Loucy (cell line): ENCODE data around the gene CST9L.

Experiments used
- H2AFZ ChIP-seq: fragments of 200-600 bp; sonication (generic); 2 replicates; pipeline ENCODE4 v1.6.0; 2016; ENCODE audit warnings: antibody characterized with exemption, mild to moderate bottlenecking, low read length, moderate library complexity
- H3F3A ChIP-seq: fragments of 200-600 bp; 2 replicates; pipeline ENCODE4 v1.6.0; 2016; ENCODE audit warnings: antibody characterized with exemption, low read depth, mild to moderate bottlenecking
- H3K27me3 ChIP-seq: fragments of 200-600 bp; sonication (generic); 2 replicates; pipeline ENCODE4 v1.6.1; 2014; ENCODE audit warnings: low read length, mild to moderate bottlenecking; ENCODE audit not compliant: insufficient read depth, poor library complexity, severe bottlenecking
- H3K36me3 ChIP-seq: fragments of 200-600 bp; sonication (generic); 2 replicates; pipeline ENCODE4 v1.6.1; 2016; ENCODE audit warnings: low read length; ENCODE audit not compliant: insufficient read depth
- H3K4me1 ChIP-seq: fragments of 200-600 bp; sonication (generic); 2 replicates; pipeline ENCODE4 v1.5.1; 2014; ENCODE audit warnings: low read length, mild to moderate bottlenecking; ENCODE audit not compliant: insufficient read depth, poor library complexity, severe bottlenecking
- H3K4me2 ChIP-seq: fragments of 200-600 bp; sonication (generic); 2 replicates; pipeline ENCODE4 v1.6.0; 2014; ENCODE audit warnings: antibody characterized with exemption, low read length, low read depth, mild to moderate bottlenecking; ENCODE audit not compliant: poor library complexity, severe bottlenecking
- H3K4me3 ChIP-seq: fragments of 200-600 bp; sonication (generic); 2 replicates; pipeline ENCODE4 v1.5.1; 2014; ENCODE audit warnings: low read length, mild to moderate bottlenecking, mixed read lengths; ENCODE audit not compliant: poor library complexity, severe bottlenecking
- H3K79me2 ChIP-seq: fragments of 200-600 bp; sonication (generic); 2 replicates; pipeline ENCODE4 v1.6.1; 2014; ENCODE audit warnings: low read length; ENCODE audit not compliant: insufficient read depth
- H3K9ac ChIP-seq: fragments of 200-600 bp; sonication (generic); 2 replicates; pipeline ENCODE4 v1.6.0; 2014; ENCODE audit warnings: mild to moderate bottlenecking, low read depth, low read length, moderate library complexity; ENCODE audit not compliant: poor library complexity, severe bottlenecking
- H3K9me2 ChIP-seq: fragments of 200-600 bp; sonication (generic); replicated peaks from 2 replicates; pipeline ENCODE4 v1.6.1; 2016; ENCODE audit warnings: low read depth, low read length, mixed read lengths
- H3K9me3 ChIP-seq: fragments of 200-600 bp; sonication (generic); 2 replicates; pipeline ENCODE4 v1.6.1; 2014; ENCODE audit warnings: mild to moderate bottlenecking, antibody characterized with exemption, low read length, low read depth; ENCODE audit not compliant: insufficient read depth
- H4K20me1 ChIP-seq: fragments of 200-600 bp; sonication (generic); 2 replicates; pipeline ENCODE4 v1.6.0; 2014; ENCODE audit warnings: antibody characterized with exemption, low read length, mild to moderate bottlenecking; ENCODE audit not compliant: insufficient read depth, poor library complexity, severe bottlenecking
- CTCF ChIP-seq: fragments of 200-600 bp; sonication (generic); conservative IDR thresholded peaks from 2 replicates; pipeline ENCODE4 v1.5.1; 2014; ENCODE audit warnings: mild to moderate bottlenecking, antibody characterized with exemption, low read length
- EZH2phosphoT487 ChIP-seq: fragments of 200-600 bp; IDR thresholded peaks from 2 replicates; pipeline ENCODE4 v1.6.1; 2018; ENCODE audit warnings: antibody characterized with exemption, mild to moderate bottlenecking, moderate library complexity, borderline replicate concordance

CST9L gene

GRCh38 chr20:23528867-23529431 is 39.3 kb downstream of the CST9L start:
- no peaks in the 10 kb centered on the region for H3K36me3 ChIP-seq
- H3K9me3 ChIP-seq = no peaks in the 10 kb centered on the region; the same call in 1 of the 2 replicates
- no peaks in the 10 kb centered on the region for H3K79me2 ChIP-seq
- H3K27me3 ChIP-seq = no peaks in the 10 kb centered on the region
- H3K4me1 ChIP-seq = no peaks in the 10 kb centered on the region
- no peak for TF ChIP-seq CTCF
- no peak for TF ChIP-seq EZH2phosphoT487
- H4K20me1 ChIP-seq = no peaks in the 10 kb centered on the region
- no peak overlapping the region for H3K9ac ChIP-seq
- no peaks in the 10 kb centered on the region for H3K9me2 ChIP-seq
- H2AFZ ChIP-seq = no peak overlapping the region
- no peak overlapping the region for H3K4me2 ChIP-seq
- no peaks in the 10 kb centered on the region for H3F3A ChIP-seq
- H3K4me3 ChIP-seq = no peak overlapping the region

GRCh38 chr20:23526850-23527249 is 41.4 kb downstream of the CST9L start:
- Histone ChIP-seq H3K9ac (no peak overlapping the region), H3K4me1 (no peaks in the 10 kb centered on the region), H3K4me2 (no peak overlapping the region), H2AFZ (no peak overlapping the region), H3K79me2 (no peaks in the 10 kb centered on the region), H4K20me1 (no peaks in the 10 kb centered on the region), H3K4me3 (no peak overlapping the region), H3K36me3 (no peaks in the 10 kb centered on the region), H3K9me3 (no peaks in the 10 kb centered on the region; the same call in 1 of the 2 replicates), H3K27me3 (no peaks in the 10 kb centered on the region), H3K9me2 (no peaks in the 10 kb centered on the region), H3F3A (no peaks in the 10 kb centered on the region)
- TF ChIP-seq CTCF (no peak), EZH2phosphoT487 (no peak)

DNA sequence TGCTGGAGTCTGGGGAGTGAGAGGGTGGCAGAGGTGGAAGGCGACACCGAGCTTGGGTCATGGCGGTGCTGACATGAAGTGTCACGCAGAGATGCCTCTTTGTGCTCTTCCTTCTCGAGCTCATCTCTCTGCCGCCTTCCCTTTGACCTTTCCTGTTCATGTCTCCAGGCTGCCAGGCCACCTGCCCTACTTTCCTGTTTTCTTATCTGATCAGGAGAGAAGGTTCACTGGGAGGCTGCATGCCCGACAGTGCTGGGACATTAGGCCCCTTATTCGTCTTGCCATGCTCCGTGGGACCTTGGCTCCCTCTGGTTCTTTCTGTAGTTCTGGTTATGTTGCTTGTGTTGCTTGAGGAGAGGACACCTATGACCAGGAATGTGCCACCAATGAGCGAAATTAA is 44.1 kb downstream of the CST9L start:
- Histone ChIP-seq H3K27me3 (no peaks in the 10 kb centered on the region), H2AFZ (no peak overlapping the region), H3K4me3 (no peak overlapping the region), H4K20me1 (no peaks in the 10 kb centered on the region), H3F3A (no peaks in the 10 kb centered on the region), H3K4me2 (no peak overlapping the region), H3K9me3 (no peaks in the 10 kb centered on the region; the same call in 1 of the 2 replicates), H3K36me3 (no peaks in the 10 kb centered on the region), H3K9ac (no peak overlapping the region), H3K9me2 (no peaks in the 10 kb centered on the region), H3K4me1 (no peaks in the 10 kb centered on the region), H3K79me2 (no peaks in the 10 kb centered on the region)
- TF ChIP-seq EZH2phosphoT487 (no peak), CTCF (no peak)
